Measurements from ENCODE around the gene TCP1.

GRCh38 chr6:159753081-159753872, 36.1 kb downstream of the TCP1 start:
- no peak for TF ChIP-seq CTCF (conservative IDR thresholded peaks at IDR 0.05; ENCODE audit: low read depth in 2 of 2)
- no peak for TF ChIP-seq EZH2phosphoT487 (IDR thresholded peaks at IDR 0.05; ENCODE audit: unreplicated experiment)
- TF ChIP-seq POLR2AphosphoS5 (IDR thresholded peaks at IDR 0.05; ENCODE audit: low read depth) = no peak
- no peak for TF ChIP-seq EZH2 (IDR thresholded peaks at IDR 0.05; ENCODE audit: low read depth, unreplicated experiment)
- TF ChIP-seq STAT1 (IDR thresholded peaks at IDR 0.05; ENCODE audit: unreplicated experiment) = no peak
- no peak for TF ChIP-seq REST (IDR thresholded peaks at IDR 0.05; ENCODE audit: unreplicated experiment)
- no peak for TF ChIP-seq ZNF331 (CRISPR knock-in tag; IDR thresholded peaks at IDR 0.05; ENCODE audit: low read depth)
- no peak for TF ChIP-seq ETS1 (IDR thresholded peaks at IDR 0.05)
- no peak for TF ChIP-seq ZNF462 (CRISPR knock-in tag; IDR thresholded peaks at IDR 0.05)
- TF ChIP-seq JUNB (IDR thresholded peaks at IDR 0.05; ENCODE audit: unreplicated experiment) = no peak
- no peak for TF ChIP-seq CREB1 (CRISPR knock-in tag; IDR thresholded peaks at IDR 0.05; ENCODE audit: low read depth)

Measured in GM23338 (cell line).